HG02885 (cell line): ENCODE results near the gene ALKAL2.
"Not testable (repeated sequence)": the region's sequence is repeated elsewhere in the genome, so short reads cannot be mapped to it uniquely, and the experiment has no call there.

Experiments used
- ATAC-seq: cut with Tn5 transposase; IDR thresholded peaks from one replicate; pipeline ENCODE4 v1.9.1; 2021; ENCODE audit warnings: mild to moderate bottlenecking; ENCODE audit not compliant: unreplicated experiment, poor library complexity

The ALKAL2 gene, protein sequence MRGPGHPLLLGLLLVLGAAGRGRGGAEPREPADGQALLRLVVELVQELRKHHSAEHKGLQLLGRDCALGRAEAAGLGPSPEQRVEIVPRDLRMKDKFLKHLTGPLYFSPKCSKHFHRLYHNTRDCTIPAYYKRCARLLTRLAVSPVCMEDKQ

DNA sequence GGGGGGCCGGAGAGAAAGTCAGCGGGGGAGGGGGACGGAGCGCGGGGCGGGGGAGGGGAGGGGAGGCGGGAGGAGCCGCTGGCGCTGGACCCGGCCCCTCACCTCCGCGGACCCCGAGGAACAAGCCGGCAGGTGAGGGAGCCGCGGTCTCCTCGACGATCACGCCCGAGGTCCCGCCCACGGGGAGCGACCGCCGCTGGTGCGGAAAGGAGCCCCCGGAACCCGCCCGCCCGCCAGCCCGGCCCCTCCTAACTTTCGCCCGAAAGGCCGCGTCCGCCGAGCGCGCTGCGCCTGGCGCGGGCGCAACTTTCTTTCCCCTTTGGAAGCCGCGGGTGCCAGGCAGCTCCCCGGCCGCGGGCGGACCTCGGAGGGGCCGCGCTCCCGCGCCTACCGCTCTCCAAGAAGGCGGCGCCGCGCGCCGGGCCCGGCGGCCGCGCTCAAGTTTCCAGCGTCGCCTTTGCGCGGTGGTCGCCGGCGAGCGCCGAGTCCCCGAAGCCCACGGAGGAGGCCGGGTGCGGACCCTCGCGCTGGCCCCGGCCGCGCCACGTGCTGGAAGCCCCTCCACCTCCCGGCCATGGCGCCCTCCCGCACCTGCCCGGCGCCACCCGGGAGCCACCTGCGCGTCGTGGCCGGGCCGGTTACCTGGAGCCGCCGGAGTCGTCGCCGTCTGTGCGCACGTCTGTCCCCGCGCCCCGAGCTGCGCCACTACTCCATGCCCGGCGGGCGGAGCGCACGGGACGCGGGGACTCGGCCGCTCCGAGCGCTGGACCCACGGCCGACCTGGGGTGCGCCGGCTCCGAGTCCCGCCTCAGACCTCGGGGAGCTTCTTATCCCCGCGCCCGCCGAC lies at the start of gene ALKAL2:
Gene ALKAL2, minus strand, starts transcription at position 181 of the 847 bp plus-strand sequence. CDS start 256 bp downstream, outside the sequence.
- peak; percentile 30 for ATAC-seq

- ATAC-seq = not testable (repeated sequence)
These were observed 49.1 kb upstream of the ALKAL2 start for GRCh38 chr2:336949-337348.

- no peak for ATAC-seq
These were observed 48.5 kb upstream of the ALKAL2 start for GRCh38 chr2:336360-336759.

DNA sequence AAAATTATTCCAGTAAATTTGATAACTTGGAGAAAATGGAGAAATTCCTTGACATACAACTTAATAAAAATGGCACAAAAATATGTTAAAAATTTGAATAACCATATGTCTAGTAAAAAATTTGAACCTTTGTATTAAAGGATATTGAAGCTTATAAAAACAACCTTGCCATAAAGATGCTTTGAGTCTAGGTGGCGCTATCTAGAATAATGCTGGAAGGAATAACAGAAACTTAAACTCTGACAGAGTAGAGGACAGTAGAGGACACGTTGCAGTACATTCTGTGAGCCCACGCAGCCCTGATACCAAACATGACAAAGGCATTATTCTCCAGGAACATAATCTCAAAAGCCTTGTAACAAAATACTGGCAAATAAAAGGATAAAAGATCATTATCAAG lies 44.7 kb upstream of the ALKAL2 start:
- no peak for ATAC-seq

DNA sequence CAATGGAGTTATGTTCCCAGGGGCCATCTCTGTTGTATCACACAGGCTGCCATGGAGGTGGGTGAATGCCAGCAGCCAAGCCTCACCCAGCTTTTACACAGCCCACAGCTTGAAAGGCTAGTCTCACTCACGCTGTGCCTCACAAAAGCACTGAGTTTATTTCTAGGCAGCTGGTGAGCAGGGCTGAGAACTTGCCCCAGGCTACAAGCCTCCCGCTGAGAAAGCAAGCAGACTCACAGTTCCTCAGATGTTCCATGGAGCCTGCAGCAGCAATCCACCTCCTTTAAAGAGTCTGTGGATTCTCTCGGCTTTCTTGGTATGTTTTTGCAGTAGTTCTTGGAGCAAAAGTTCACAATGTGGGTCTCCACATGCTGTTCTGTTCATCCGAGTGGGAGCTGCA lies 40.9 kb upstream of the ALKAL2 start:
- ATAC-seq = no peak

DNA sequence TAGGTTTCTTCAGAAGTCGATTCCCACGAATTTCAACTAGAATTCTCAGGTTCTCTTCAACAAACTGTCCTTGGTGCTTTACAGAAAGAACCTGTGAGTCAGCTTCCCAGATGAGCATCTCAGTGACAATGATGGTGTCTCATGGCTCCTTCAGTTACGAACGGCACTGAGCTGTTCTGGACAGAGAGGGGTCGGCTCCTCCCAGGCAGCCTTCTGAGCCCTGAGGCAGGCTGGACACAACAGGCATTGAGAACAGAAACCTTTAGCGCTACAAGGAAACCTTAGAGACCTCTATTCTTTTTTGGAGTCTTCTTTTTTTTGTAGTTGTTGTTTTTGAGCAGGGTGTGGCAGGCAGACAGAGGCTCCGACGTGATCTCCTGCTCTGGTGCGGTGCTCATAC lies 35.1 kb upstream of the ALKAL2 start:
- ATAC-seq = no peak

GRCh38 chr2:322326-322725 lies 34.4 kb upstream of the ALKAL2 start:
- ATAC-seq = no peak

DNA sequence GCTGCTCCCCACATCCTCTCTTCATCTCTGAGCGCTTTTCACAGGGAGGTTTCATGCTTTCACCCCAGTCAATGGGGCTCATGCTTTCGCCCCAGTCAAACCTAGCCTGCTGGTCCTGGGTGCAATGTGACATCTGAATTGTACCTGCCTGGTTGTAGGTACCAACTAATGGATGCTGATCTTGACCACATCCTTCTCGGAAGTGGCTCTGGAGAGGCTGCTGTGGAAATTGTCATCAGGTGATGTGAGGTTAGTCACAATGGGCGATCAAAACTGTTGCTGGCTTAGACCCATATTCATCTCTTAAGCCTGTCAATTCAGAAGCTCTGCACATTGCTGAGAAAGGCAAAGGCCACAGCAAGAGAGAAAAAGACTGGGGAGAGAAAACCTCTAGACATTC lies 32.7 kb upstream of the ALKAL2 start:
- no peak for ATAC-seq

DNA sequence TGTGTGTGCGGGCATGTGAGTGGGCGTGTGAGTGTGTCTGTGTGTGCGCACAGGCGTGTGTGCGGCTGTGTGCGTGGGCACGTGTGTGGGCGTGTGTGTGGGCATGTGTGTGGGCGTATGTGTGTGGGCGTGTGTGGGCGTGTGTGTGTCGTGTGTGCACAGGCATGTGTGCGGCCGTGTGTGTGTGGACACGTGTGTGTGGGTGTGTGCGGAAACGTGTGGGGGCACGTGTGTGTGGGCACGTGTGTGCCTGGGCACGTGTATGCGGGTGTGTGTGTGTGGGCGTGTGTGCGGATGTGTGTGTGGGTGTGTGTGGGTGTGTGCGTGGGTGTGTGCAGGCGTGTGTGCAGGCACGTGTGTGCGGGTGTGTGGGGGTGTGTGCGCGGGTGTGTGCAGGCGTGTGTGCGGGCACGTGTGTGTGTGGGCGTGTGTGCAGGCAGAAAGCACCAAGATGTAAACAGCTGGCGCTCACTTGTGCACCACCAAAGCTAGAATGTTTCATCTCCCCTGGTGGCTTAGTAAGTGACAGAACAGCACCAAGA lies 31.2 kb upstream of the ALKAL2 start:
- no peak for ATAC-seq

DNA sequence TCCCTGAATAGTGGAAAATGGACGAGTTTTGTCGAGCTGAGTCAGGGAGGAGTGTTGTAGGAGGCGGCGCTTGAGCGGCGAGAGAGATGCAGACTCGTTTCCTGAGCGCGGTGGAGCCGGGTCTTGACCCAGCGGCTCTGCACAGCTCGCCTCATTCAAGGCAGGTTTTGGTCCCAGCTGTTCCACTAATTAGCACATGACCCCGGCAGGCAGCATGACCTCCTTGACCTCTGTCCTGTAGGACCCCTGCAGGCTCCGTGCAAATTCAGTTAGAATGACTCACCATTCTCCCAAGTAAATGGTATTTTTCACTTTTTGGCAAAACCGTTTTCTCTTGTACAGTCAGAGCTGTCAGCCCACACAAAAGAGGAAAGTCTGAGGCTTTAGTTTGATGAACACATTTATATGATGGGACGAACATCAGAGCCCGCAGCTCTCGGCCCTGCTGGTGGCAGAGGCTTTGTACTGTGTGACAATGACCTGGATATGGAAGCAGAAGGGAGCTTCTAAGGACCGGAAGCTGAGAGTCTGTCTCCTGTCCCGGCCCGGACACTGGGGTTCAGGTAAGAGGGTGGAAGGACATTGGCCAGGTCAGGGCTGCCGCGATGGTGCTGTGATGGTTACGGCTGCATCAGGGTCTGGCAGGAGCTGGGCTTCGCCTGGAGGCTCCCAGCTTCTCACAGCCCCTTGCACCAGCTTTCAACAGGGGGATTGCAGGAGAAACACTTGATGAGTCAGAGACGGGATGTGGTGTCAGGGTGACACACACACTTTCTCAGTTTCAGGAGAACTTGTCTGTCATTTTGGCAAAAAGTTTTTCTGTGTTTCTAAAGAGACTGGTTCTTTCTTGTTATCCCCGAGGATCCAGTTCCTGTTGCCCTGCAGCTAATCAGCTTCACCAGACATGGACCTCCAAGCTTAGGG lies 29.9 kb upstream of the ALKAL2 start:
- no peak for ATAC-seq

- ATAC-seq = no peak
These were observed 28.5 kb upstream of the ALKAL2 start for GRCh38 chr2:316381-316780.

DNA sequence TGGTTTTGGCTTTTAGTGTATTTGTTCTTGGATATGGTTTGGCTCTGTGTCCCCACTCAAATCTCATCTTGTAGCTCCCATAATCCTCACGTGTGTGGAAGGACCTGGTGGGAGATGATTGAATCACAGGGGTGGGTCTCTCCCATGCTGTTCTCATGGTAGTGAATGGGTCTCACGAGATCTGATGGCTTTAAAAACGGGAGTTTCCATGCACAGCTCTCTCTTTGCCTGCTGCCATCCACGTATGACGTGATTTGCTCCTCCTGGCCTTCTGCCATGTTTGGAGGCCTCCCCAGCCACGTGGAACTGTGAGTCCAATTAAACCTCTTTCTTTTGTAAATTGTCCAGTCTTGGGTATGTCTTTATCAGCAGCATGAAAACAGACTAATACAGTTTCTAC lies 28.0 kb upstream of the ALKAL2 start:
- ATAC-seq = not testable (repeated sequence)

GRCh38 chr2:314561-315336 lies 26.9 kb upstream of the ALKAL2 start:
- no peak for ATAC-seq

DNA sequence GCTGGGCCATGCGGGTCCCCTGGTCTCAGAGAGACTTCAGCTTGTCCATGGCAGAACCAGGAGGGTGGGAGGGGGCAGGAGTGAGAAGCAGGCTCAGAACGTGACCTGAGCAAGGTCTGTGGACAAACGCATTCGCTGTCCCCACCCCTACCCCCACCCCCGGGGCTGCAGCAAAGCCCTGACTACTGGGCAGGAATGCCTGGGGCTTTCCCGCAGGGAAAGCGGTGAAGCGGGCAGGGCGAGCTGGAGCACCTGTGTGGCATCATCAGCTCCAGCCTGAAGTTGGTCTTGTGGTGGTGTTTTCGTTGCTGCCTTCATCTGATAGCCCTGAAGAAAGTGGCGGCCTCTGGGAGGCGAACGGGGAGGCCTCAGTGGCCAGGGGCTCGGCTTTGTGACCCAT lies 26.1 kb upstream of the ALKAL2 start:
- ATAC-seq = no peak

GRCh38 chr2:310994-311393 lies 23.1 kb upstream of the ALKAL2 start:
- no peak for ATAC-seq

GRCh38 chr2:309954-310510 lies 22.1 kb upstream of the ALKAL2 start:
- no peak for ATAC-seq

DNA sequence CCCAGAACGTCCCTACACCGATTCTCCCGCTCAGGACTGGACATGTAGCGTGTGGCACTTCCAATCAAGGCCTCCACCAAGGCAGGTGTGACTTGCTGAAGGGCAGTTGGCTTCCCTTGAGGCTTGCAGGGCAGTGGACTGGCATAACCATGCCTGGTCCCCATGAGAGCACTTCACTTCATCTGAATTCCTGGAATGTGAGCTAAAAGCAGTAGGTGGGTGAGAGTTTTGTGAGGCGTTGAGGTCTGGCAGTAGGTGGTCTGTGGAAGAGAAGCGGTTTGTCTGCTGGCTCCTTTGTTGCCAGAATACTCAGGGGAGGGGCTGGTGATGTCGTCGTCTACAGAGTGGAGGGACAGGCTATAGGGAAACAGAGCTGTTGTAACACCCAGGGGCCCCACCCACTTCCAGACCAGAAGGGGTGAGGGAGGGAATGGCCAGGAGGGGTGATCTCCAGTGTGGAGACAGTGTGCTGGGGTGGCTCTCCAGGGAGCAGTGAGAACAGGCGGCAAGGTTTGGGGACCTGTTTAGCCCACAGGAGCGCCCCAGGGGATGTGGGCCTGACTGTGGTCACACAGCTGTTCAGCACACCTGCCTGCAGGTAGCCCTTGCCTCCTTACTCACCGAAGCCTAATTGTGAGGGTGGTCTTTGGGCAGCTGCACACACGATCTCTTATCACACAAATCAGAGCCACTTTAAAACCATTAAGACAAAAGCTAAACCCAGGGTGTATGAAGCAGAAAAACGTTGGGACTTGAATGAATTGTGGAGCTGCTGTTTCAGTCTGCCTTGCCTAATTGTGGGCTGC lies 21.5 kb upstream of the ALKAL2 start:
- ATAC-seq = no peak

- no peak for ATAC-seq
These were observed 17.5 kb upstream of the ALKAL2 start for GRCh38 chr2:305366-305765.

GRCh38 chr2:296354-296753 lies 8.5 kb upstream of the ALKAL2 start:
- ATAC-seq = no peak
